ENCODE data around the gene CDH23. TPM values are rescaled to one million over a fixed set of nuclear protein-coding genes. Genes with fewer than 3 reads are reported as not detected.
A peak's percentile ranks its signal among the peaks of the same experiment; 100 is the strongest.

Gene CDH23
- total RNA-seq, 2 donors from 2014 or later, result 28.5 to 58.7 TPM

- Histone ChIP-seq H3K4me1 (peaks cover 22% of the 10 kb centered on the region), H3K36me3 (replicated peaks in 1 of 2; ENCODE audit: insufficient read depth in 1 of 2, low read depth in 2 of 2) (no peaks in the 10 kb centered on the region), H3K4me3 (no peak overlapping the region), H3K27ac (no peak overlapping the region), H3K9me3 (no peaks in the 10 kb centered on the region), H3K27me3 (no peaks in the 10 kb centered on the region)
- 61 to 67% methylated on average over 2 of the region's 2 CpGs for WGBS, 2 donors
- intact Hi-C loops (cut with DNase I), result no loop called here
- TF ChIP-seq CTCF (IDR thresholded peaks at IDR 0.05) (no peak), POLR2A (IDR thresholded peaks at IDR 0.05) (no peak)
- ATAC-seq, result no peak
- peak in 1 of 4 donors; percentile 33 for DNase-seq
These were observed 204.1 kb downstream of the CDH23 start for GRCh38 chr10:71600849-71601248.

GRCh38 chr10:71601273-71601672 lies 204.6 kb downstream of the CDH23 start:
- intact Hi-C loops (cut with DNase I), result no loop called here
- H3K4me3 ChIP-seq, result no peak overlapping the region
- TF ChIP-seq CTCF (IDR thresholded peaks at IDR 0.05) (no peak), POLR2A (IDR thresholded peaks at IDR 0.05) (no peak)
- DNase-seq (no peak), ATAC-seq (no peak)
- H3K9me3 ChIP-seq, result no peaks in the 10 kb centered on the region
- no peaks in the 10 kb centered on the region for H3K27me3 ChIP-seq
- H3K36me3 ChIP-seq (replicated peaks in 1 of 2; ENCODE audit: insufficient read depth in 1 of 2, low read depth in 2 of 2), result no peaks in the 10 kb centered on the region
- H3K4me1 ChIP-seq, result peaks cover 22% of the 10 kb centered on the region
- no peak overlapping the region for H3K27ac ChIP-seq
- 81 to 90% methylated on average over 4 to 5 of the region's 5 CpGs for WGBS, 2 donors

GRCh38 chr10:71603150-71603549 lies 206.4 kb downstream of the CDH23 start:
- H3K36me3 ChIP-seq (replicated peaks in 1 of 2; ENCODE audit: insufficient read depth in 1 of 2, low read depth in 2 of 2), result no peaks in the 10 kb centered on the region
- no peaks in the 10 kb centered on the region for H3K9me3 ChIP-seq
- WGBS, 2 donors, result 60 to 63% methylated on average over 7 of the region's 7 CpGs
- no peak overlapping the region for H3K4me3 ChIP-seq
- TF ChIP-seq CTCF (IDR thresholded peaks at IDR 0.05) (no peak), POLR2A (IDR thresholded peaks at IDR 0.05) (no peak)
- ATAC-seq (no peak), DNase-seq (no peak)
- H3K4me1 ChIP-seq, result peaks cover 7% of the 10 kb centered on the region
- no peaks in the 10 kb centered on the region for H3K27me3 ChIP-seq
- intact Hi-C loops (cut with DNase I), result no loop called here
- H3K27ac ChIP-seq, result no peak overlapping the region

GRCh38 chr10:71603754-71604153 lies 207.0 kb downstream of the CDH23 start:
- ATAC-seq (no peak), DNase-seq (no peak)
- no peak for TF ChIP-seq CTCF (IDR thresholded peaks at IDR 0.05)
- no peak for TF ChIP-seq POLR2A (IDR thresholded peaks at IDR 0.05)
- Histone ChIP-seq H3K9me3 (no peaks in the 10 kb centered on the region), H3K27me3 (no peaks in the 10 kb centered on the region), H3K4me3 (no peak overlapping the region), H3K36me3 (replicated peaks in 1 of 2; ENCODE audit: insufficient read depth in 1 of 2, low read depth in 2 of 2) (no peaks in the 10 kb centered on the region), H3K27ac (no peak overlapping the region), H3K4me1 (peaks cover under 1% of the 10 kb centered on the region)
- 77 to 92% methylated on average over 3 to 4 of the region's 4 CpGs for WGBS, 2 donors
- intact Hi-C loops (cut with DNase I), result no loop called here

GRCh38 chr10:71604324-71605018 lies 207.8 kb downstream of the CDH23 start:
- Histone ChIP-seq H3K27ac (no peak overlapping the region), H3K27me3 (no peaks in the 10 kb centered on the region), H3K36me3 (replicated peaks in 1 of 2; ENCODE audit: insufficient read depth in 1 of 2, low read depth in 2 of 2) (no peaks in the 10 kb centered on the region), H3K4me3 (no peak overlapping the region), H3K9me3 (no peaks in the 10 kb centered on the region), H3K4me1 (no peaks in the 10 kb centered on the region)
- 65 to 86% methylated on average over 8 of the region's 8 CpGs for WGBS, 2 donors
- TF ChIP-seq CTCF (IDR thresholded peaks at IDR 0.05) (no peak), POLR2A (IDR thresholded peaks at IDR 0.05) (no peak)
- intact Hi-C loops (cut with DNase I), result no loop called here
- no peak for DNase-seq
- no peak for ATAC-seq
